ENCODE results near the gene AKNA.

- TF ChIP-seq CTCF (IDR thresholded peaks at IDR 0.05) (peak in 3 of 4 experiments; percentile 86 to 98 (median 92)), EP300 (IDR thresholded peaks at IDR 0.05) (no peak), POLR2AphosphoS5 (IDR thresholded peaks at IDR 0.05) (no peak)
Measured at GRCh38 chr9:114291064-114291474, 96.7 kb downstream of the AKNA start.
